SK-N-SH (cell line): ENCODE data around the gene HNRNPC. TPM values are rescaled to one million over a fixed set of nuclear protein-coding genes. Genes with fewer than 3 reads are reported as not detected.
A peak's percentile ranks its signal among the peaks of the same experiment; 100 is the strongest.

ENCODE experiments used
- CTCF ChIA-PET: fragments of 300-600, 350-600 bp; formaldehyde crosslinking; extraction: SDS; loops from one replicate; lab custom pipeline; 2021; lab: Yijun Ruan, JAX
- POLR2A ChIA-PET: fragments of 350-600 bp; sonication (Branson Sonifier 250); formaldehyde crosslinking; extraction: SDS; loops from one replicate; lab custom pipeline; 2020; ENCODE audit warnings: antibody characterized with exemption, inconsistent platforms; lab: Yijun Ruan, JAX
- DNase-seq: peaks from one replicate; pipeline ENCODE4 v3.0.0; 2012
- H2AFZ ChIP-seq: fragments of 200-600 bp; sonication (generic); 2 replicates; pipeline ENCODE4 v1.8.1; 2016; ENCODE audit warnings: antibody characterized with exemption, mild to moderate bottlenecking, low read depth
- H3F3A ChIP-seq: fragments of 200-600 bp; sonication (generic); replicated peaks from 2 replicates; pipeline ENCODE3; 2016; ENCODE audit warnings: antibody characterized with exemption, mild to moderate bottlenecking; ENCODE audit not compliant: insufficient read depth
- H3K27ac ChIP-seq, 2 experiments: fragments of 200-500 bp in 1 of 2; fragments of 200-600 bp in 1 of 2; sonication (Bioruptor generic) in 1 of 2; sonication (generic), shearing (Covaris generic) in 1 of 2; 2 replicates each; pipeline versions ENCODE4 v1.5.1 to v1.6.1; 2014 to 2016; ENCODE audit warnings: low read depth in 2 of 2, inconsistent platforms in 1 of 2, low read length in 1 of 2, mild to moderate bottlenecking in 1 of 2, mixed read lengths in 1 of 2
- H3K27me3 ChIP-seq: fragments of 200-600 bp; sonication (generic), shearing (Covaris generic); 2 replicates; pipeline ENCODE4 v1.6.1; 2016; ENCODE audit warnings: mixed run types; ENCODE audit not compliant: insufficient read depth
- H3K36me3 ChIP-seq, 2 experiments: fragments of 200-500 bp in 1 of 2; fragments of 200-600 bp in 1 of 2; sonication (Bioruptor generic) in 1 of 2; sonication (generic) in 1 of 2; replicated peaks in 1 of 2; 2 replicates each; pipeline versions ENCODE3 to v1.5.1; 2014 to 2016; ENCODE audit warnings: low read length in 1 of 2, mild to moderate bottlenecking in 1 of 2; ENCODE audit not compliant: insufficient read depth in 2 of 2, control insufficient read depth in 1 of 2
- H3K4me1 ChIP-seq, 2 experiments: fragments of 200-500 bp in 1 of 2; fragments of 200-600 bp in 1 of 2; sonication (Bioruptor generic) in 1 of 2; sonication (generic), shearing (Covaris generic) in 1 of 2; 2 replicates each; pipeline versions ENCODE4 v1.5.1 to v1.6.1; 2014 to 2016; ENCODE audit warnings: low read depth in 1 of 2, low read length in 1 of 2, mixed run types in 1 of 2; ENCODE audit not compliant: insufficient read depth in 2 of 2, control insufficient read depth in 1 of 2
- H3K4me2 ChIP-seq: fragments of 200-600 bp; sonication (generic), shearing (Covaris generic); 2 replicates; pipeline ENCODE4 v1.6.1; 2017; ENCODE audit warnings: mixed run types
- H3K4me3 ChIP-seq, 2 experiments: fragments of 200-500 bp in 1 of 2; fragments of 200-600 bp in 1 of 2; sonication (Bioruptor generic) in 1 of 2; sonication (generic), shearing (Covaris generic) in 1 of 2; 2 replicates each; pipeline versions ENCODE4 v1.5.1 to v1.8.1; 2014 to 2016; ENCODE audit warnings: low read depth in 2 of 2, inconsistent platforms in 1 of 2, low read length in 1 of 2, mild to moderate bottlenecking in 1 of 2, mixed read lengths in 1 of 2, moderate library complexity in 1 of 2
- H3K79me2 ChIP-seq: fragments of 200-600 bp; sonication (generic); 2 replicates; pipeline ENCODE4 v1.8.1; 2017; ENCODE audit warnings: mild to moderate bottlenecking; ENCODE audit not compliant: insufficient read depth
- H3K9ac ChIP-seq: fragments of 200-600 bp; sonication (generic); 2 replicates; pipeline ENCODE4 v1.6.1; 2017; ENCODE audit warnings: mixed run types
- H3K9me2 ChIP-seq: fragments of 200-600 bp; sonication (generic); 2 replicates; pipeline ENCODE4 v1.6.1; 2017; ENCODE audit warnings: mixed run types
- H3K9me3 ChIP-seq: fragments of 200-600 bp; sonication (generic); 2 replicates; pipeline ENCODE4 v1.6.1; 2017; ENCODE audit warnings: mixed run types, mild to moderate bottlenecking, moderate library complexity
- H4K20me1 ChIP-seq: fragments of 200-600 bp; sonication (generic); 2 replicates; pipeline ENCODE4 v1.6.1; 2017; ENCODE audit warnings: mild to moderate bottlenecking, mixed run types; ENCODE audit not compliant: insufficient read depth
- ELF1 ChIP-seq: IDR thresholded peaks from 2 replicates; pipeline ENCODE4 v1.4.0; 2012
- GABPA ChIP-seq: IDR thresholded peaks from 2 replicates; pipeline ENCODE4 v1.4.0; 2012; ENCODE audit warnings: low read depth, mild to moderate bottlenecking
- GATA2 ChIP-seq: sonication (generic); formaldehyde crosslinking; IDR thresholded peaks from 2 replicates; pipeline ENCODE4 v1.5.0; 2020; ENCODE audit warnings: mild to moderate bottlenecking, missing genetic modification reagents
- JUND ChIP-seq: IDR thresholded peaks from 2 replicates; pipeline ENCODE4 v1.4.0; 2012
- MEF2A ChIP-seq: IDR thresholded peaks from 2 replicates; pipeline ENCODE4 v1.4.0; 2012; ENCODE audit warnings: low read depth, borderline replicate concordance
- NFIC ChIP-seq: IDR thresholded peaks from 2 replicates; pipeline ENCODE4 v1.4.0; 2012; ENCODE audit warnings: borderline replicate concordance
- POLR2AphosphoS5 ChIP-seq: IDR thresholded peaks from 2 replicates; pipeline ENCODE4 v1.6.1; 2012; ENCODE audit warnings: low read depth, low read length
- RAD21 ChIP-seq: IDR thresholded peaks from 2 replicates; pipeline ENCODE4 v1.6.1; 2012; ENCODE audit warnings: mild to moderate bottlenecking, low read length
- RFX5 ChIP-seq: IDR thresholded peaks from 2 replicates; pipeline ENCODE4 v1.6.1; 2012; ENCODE audit warnings: mild to moderate bottlenecking, improper control_type of control experiment, low read length
- SIN3A ChIP-seq: IDR thresholded peaks from 2 replicates; pipeline ENCODE4 v1.6.1; 2012; ENCODE audit warnings: low read depth, mild to moderate bottlenecking, low read length, moderate library complexity, borderline replicate concordance
- TAF1 ChIP-seq: IDR thresholded peaks from 2 replicates; pipeline ENCODE4 v1.6.1; 2012; ENCODE audit warnings: low read depth, mild to moderate bottlenecking, low read length, moderate library complexity, borderline replicate concordance
- YY1 ChIP-seq: IDR thresholded peaks from 2 replicates; pipeline ENCODE4 v1.4.0; 2012; ENCODE audit warnings: low read depth, mild to moderate bottlenecking
- WGBS: methylation state at CpG from one replicate; pipeline ENCODE4 v1.1.6; 2017; ENCODE audit warnings: low lambda C conversion rate; 5-methylcytosine and 5-hydroxymethylcytosine counted together
- polyA plus RNA-seq, 3 experiments: library from polyadenylated mRNA; depleted of rRNA; stranded (reverse); fragments of >200 nt; gene quantifications; 2 replicates each; pipeline ENCODE4 v1.2.3, GENCODE V29; 2012
- TF ChIP-seq, protein P1 (sequence below): fragments of 150-350 bp; IDR thresholded peaks from 2 replicates; pipeline ENCODE4 v1.6.1; 2016; ENCODE audit warnings: mild to moderate bottlenecking, low read depth, low read length
- TF ChIP-seq, protein P2 (sequence below): IDR thresholded peaks from 2 replicates; pipeline ENCODE4 v1.4.0; 2012; ENCODE audit warnings: low read depth
- TF ChIP-seq, protein P3 (sequence below): fragments of 200-600 bp; sonication (generic); IDR thresholded peaks from 2 replicates; pipeline ENCODE4 v1.6.1; 2017; ENCODE audit warnings: antibody characterized with exemption, mild to moderate bottlenecking, moderate library complexity

Gene HNRNPC
- polyA plus RNA-seq, 1 of the 3 experiments (the other 2 are of a cell fraction): 341 TPM

DNA sequence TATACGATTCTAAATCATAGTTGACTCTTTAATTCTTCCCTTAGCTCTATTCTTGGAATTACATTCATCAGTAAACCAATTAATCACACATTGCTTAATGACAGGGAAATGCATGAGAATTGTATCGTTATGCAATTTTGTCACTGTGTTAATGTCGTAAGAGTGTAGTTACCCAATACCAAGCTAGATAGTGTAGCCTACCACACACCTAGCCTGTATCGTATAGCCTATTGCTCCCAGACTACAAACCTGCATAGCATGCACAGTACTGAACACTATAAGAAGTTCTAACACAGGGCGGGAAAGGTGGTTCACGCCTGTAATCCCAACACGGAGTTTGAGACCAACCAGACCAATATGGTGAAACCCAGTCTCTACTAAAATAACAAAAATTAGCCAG is 24.7 kb downstream of the HNRNPC start:
- no peak overlapping the region for H3K27ac ChIP-seq
- DNase-seq: no peak
- no peaks in the 10 kb centered on the region for H3K9me2 ChIP-seq
- H3K4me2 ChIP-seq: no peak overlapping the region
- peaks cover 100% of the 10 kb centered on the region for H4K20me1 ChIP-seq
- H3K4me1 ChIP-seq: peaks cover 0 to 14% of the 10 kb centered on the region in 2 experiments; a peak in 3 of 4 replicates
- no peak overlapping the region for H2AFZ ChIP-seq
- no peaks in the 10 kb centered on the region for H3K9me3 ChIP-seq
- WGBS: 89% methylated on average over 7 of the region's 7 CpGs
- TF ChIP-seq SIN3A (no peak), MEF2A (no peak), JUND (no peak), RFX5 (no peak), TAF1 (no peak), YY1 (no peak), ELF1 (no peak), POLR2AphosphoS5 (no peak)
- TF ChIP-seq, protein P1, sequence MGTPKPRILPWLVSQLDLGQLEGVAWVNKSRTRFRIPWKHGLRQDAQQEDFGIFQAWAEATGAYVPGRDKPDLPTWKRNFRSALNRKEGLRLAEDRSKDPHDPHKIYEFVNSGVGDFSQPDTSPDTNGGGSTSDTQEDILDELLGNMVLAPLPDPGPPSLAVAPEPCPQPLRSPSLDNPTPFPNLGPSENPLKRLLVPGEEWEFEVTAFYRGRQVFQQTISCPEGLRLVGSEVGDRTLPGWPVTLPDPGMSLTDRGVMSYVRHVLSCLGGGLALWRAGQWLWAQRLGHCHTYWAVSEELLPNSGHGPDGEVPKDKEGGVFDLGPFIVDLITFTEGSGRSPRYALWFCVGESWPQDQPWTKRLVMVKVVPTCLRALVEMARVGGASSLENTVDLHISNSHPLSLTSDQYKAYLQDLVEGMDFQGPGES: no peak
- TF ChIP-seq, protein P2, sequence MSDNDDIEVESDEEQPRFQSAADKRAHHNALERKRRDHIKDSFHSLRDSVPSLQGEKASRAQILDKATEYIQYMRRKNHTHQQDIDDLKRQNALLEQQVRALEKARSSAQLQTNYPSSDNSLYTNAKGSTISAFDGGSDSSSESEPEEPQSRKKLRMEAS: no peak
- ChIA-PET POLR2A (no interaction called here), CTCF (interaction anchor here (1.4 kb wide), 1 partner anchor 11 kb away, joined by 6 read pairs; no protein-coding TSS in a partner anchor)
- H3K36me3 ChIP-seq: peaks cover 36 to 76% of the 10 kb centered on the region in 2 experiments
- H3K27me3 ChIP-seq: no peaks in the 10 kb centered on the region
- no peak overlapping the region for H3K9ac ChIP-seq
- peaks cover 100% of the 10 kb centered on the region for H3K79me2 ChIP-seq
- peaks cover 55% of the 10 kb centered on the region for H3F3A ChIP-seq
- H3K4me3 ChIP-seq: no peak overlapping the region

DNA sequence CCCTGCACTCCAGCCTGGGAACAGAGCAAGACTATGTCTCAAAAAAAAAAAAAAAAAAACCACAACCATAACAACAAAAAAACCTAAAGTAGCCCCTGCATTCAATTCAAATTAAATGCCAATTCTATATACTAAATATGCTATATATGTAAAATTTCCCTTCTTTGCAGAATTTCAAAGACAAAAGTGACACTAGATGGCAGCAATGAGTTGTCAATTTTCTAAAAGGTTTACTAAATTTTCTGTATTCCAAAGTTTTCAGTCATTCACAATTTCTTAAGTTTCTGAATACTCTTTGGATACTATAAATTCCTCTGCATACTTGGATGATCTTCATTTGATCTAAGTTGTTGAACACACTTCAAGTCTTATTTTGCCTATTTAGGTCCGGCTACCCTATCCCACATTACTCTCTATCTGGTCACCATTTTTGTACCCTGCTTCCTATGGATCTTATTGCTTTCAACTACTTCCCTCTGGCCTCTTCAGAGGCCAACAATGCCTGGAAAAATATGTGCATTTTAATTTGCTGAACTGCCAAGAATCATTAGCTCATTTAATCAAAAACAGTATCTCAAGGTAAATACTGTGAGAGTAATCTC is 27.9 kb downstream of the HNRNPC start:
- peaks cover 0 to 9% of the 10 kb centered on the region in 2 experiments; a peak in 2 of 4 replicates for H3K4me1 ChIP-seq
- H3K9me3 ChIP-seq: no peaks in the 10 kb centered on the region
- peaks cover 100% of the 10 kb centered on the region for H4K20me1 ChIP-seq
- DNase-seq: no peak
- H3F3A ChIP-seq: peaks cover 45% of the 10 kb centered on the region
- no peaks in the 10 kb centered on the region for H3K27me3 ChIP-seq
- no peak for TF ChIP-seq GATA2 (CRISPR knock-in tag)
- TF ChIP-seq, protein P1: no peak
- no peak for TF ChIP-seq YY1
- no peak for TF ChIP-seq GABPA
- TF ChIP-seq, protein P3, sequence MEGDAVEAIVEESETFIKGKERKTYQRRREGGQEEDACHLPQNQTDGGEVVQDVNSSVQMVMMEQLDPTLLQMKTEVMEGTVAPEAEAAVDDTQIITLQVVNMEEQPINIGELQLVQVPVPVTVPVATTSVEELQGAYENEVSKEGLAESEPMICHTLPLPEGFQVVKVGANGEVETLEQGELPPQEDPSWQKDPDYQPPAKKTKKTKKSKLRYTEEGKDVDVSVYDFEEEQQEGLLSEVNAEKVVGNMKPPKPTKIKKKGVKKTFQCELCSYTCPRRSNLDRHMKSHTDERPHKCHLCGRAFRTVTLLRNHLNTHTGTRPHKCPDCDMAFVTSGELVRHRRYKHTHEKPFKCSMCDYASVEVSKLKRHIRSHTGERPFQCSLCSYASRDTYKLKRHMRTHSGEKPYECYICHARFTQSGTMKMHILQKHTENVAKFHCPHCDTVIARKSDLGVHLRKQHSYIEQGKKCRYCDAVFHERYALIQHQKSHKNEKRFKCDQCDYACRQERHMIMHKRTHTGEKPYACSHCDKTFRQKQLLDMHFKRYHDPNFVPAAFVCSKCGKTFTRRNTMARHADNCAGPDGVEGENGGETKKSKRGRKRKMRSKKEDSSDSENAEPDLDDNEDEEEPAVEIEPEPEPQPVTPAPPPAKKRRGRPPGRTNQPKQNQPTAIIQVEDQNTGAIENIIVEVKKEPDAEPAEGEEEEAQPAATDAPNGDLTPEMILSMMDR: peak; percentile 70
- peak; percentile 29; the same call in 1 of the 2 replicates for TF ChIP-seq RAD21
- no peak for TF ChIP-seq NFIC
- peaks cover 33 to 70% of the 10 kb centered on the region in 2 experiments for H3K36me3 ChIP-seq
- H2AFZ ChIP-seq: no peak overlapping the region
- no peak overlapping the region for H3K4me3 ChIP-seq
- H3K27ac ChIP-seq: peak overlapping the region in 1 of 2 experiments; percentile 46; a peak in 2 of 4 replicates
- H3K9me2 ChIP-seq: no peaks in the 10 kb centered on the region
- peaks cover 100% of the 10 kb centered on the region for H3K79me2 ChIP-seq
- ChIA-PET CTCF (interaction anchor here (0.6 to 1.3 kb wide), 8 partner anchors 9 to 166 kb away, joined by 3 to 9 read pairs (median 3); no protein-coding TSS in a partner anchor), POLR2A (no interaction called here)
- WGBS: 91% methylated on average over 1 of the region's 1 CpG
- H3K9ac ChIP-seq: no peak overlapping the region
- H3K4me2 ChIP-seq: no peak overlapping the region
